ENCODE measurements around the gene RMP24.
A peak's percentile ranks its signal among the peaks of the same experiment; 100 is the strongest.

The RMP24 gene

DNA sequence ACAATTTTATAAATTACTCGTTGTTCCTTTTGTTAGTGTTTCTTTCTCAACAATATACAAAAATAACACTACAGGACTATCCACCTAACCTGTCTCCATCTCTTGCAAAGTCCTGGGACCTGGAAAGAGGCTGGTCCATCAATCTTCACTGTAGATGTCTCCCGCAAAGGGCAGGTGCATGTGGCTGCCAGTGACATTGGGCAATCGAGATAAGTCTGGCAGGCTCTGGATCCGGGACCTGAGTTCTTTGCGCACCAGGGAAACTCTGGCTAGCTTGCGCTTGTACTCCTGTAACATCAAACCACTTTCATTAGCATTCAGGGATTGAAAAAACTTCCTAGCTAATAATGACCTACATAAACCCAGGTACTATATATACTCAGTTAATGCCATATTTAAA, 20.5 kb downstream of the RMP24 start:
- H3K36me3 ChIP-seq = peaks cover 6 to 46% (median 19%) of the 10 kb centered on the region in 4 donors
- DNase-seq (ENCODE audit: extremely low spot score) = no peak
- no peaks in the 10 kb centered on the region for H3K27me3 ChIP-seq
- TF ChIP-seq, protein P1, sequence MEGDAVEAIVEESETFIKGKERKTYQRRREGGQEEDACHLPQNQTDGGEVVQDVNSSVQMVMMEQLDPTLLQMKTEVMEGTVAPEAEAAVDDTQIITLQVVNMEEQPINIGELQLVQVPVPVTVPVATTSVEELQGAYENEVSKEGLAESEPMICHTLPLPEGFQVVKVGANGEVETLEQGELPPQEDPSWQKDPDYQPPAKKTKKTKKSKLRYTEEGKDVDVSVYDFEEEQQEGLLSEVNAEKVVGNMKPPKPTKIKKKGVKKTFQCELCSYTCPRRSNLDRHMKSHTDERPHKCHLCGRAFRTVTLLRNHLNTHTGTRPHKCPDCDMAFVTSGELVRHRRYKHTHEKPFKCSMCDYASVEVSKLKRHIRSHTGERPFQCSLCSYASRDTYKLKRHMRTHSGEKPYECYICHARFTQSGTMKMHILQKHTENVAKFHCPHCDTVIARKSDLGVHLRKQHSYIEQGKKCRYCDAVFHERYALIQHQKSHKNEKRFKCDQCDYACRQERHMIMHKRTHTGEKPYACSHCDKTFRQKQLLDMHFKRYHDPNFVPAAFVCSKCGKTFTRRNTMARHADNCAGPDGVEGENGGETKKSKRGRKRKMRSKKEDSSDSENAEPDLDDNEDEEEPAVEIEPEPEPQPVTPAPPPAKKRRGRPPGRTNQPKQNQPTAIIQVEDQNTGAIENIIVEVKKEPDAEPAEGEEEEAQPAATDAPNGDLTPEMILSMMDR (IDR thresholded peaks at IDR 0.05) = no peak
- no peaks in the 10 kb centered on the region for H3K4me1 ChIP-seq
- H3K4me3 ChIP-seq = no peak overlapping the region
- intact Hi-C loops (cut with DNase I) = no loop called here
- WGBS = 91% methylated on average over 6 of the region's 6 CpGs
- no peak overlapping the region for H3K27ac ChIP-seq (replicated peaks in 1 of 4)
- H3K9me3 ChIP-seq = no peaks in the 10 kb centered on the region

DNA sequence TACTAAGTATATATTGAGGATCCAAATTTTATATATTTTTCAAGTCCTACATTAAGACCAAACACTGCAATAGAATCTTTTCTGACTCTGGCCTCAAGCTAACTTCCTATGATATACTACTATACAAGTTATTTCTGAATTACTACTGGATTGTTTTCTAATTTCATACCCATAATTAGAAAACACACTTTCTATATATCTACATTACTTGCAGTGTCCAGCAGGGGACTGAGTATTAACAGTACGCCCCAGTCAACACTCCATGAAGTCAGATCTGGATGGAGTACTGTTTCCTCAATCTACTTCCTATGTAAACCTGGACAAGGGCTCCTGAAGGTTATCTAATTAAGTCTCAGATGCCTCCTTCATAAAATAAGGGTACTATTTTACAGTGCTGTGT, 26.5 kb downstream of the RMP24 start:
- 71% methylated on average over 1 of the region's 1 CpG for WGBS
- no peaks in the 10 kb centered on the region for H3K4me1 ChIP-seq
- H3K9me3 ChIP-seq = no peaks in the 10 kb centered on the region
- no peak for TF ChIP-seq POLR2AphosphoS5 (IDR thresholded peaks at IDR 0.05)
- TF ChIP-seq, protein P1 (IDR thresholded peaks at IDR 0.05) = peak in 1 of 3 experiments; percentile 18
- H3K4me3 ChIP-seq = no peak overlapping the region
- no peaks in the 10 kb centered on the region for H3K27me3 ChIP-seq
- no peaks in the 10 kb centered on the region for H3K36me3 ChIP-seq
- intact Hi-C loops (cut with DNase I) = no loop called here
- no peak overlapping the region for H3K27ac ChIP-seq (replicated peaks in 1 of 4)
- no peak for DNase-seq (ENCODE audit: extremely low spot score)

DNA sequence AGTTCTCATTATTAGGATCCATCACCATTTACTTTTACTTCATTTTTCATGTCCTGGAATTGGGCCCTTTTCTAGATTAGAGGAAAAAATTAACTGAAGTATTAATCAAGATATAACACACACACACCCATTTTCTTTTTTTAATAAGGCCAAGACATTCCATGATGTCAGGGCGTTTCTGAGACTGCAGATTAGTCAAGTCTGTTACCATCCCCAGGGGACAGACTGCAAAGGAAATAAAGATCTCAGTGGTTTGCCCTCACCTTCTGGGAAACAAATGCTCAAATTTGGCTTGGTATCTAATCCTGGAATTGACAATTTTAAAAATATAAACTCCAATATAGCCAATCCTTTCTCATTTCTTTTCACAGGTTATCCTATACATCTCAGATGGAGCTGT, 27.4 kb downstream of the RMP24 start:
- TF ChIP-seq, protein P1 (IDR thresholded peaks at IDR 0.05) = no peak
- no peak for TF ChIP-seq POLR2AphosphoS5 (IDR thresholded peaks at IDR 0.05)
- TF ChIP-seq POLR2A (IDR thresholded peaks at IDR 0.05; ENCODE audit: low read depth) = no peak
- TF ChIP-seq EP300 (IDR thresholded peaks at IDR 0.05) = no peak
- DNase-seq (ENCODE audit: extremely low spot score) = no peak
- no peak overlapping the region for H3K4me3 ChIP-seq
- H3K27ac ChIP-seq (replicated peaks in 1 of 4) = no peak overlapping the region
- no peaks in the 10 kb centered on the region for H3K4me1 ChIP-seq
- intact Hi-C loops (cut with DNase I) = no loop called here
- H3K9me3 ChIP-seq = no peaks in the 10 kb centered on the region
- WGBS = 68% methylated on average over 1 of the region's 1 CpG
- H3K36me3 ChIP-seq = no peaks in the 10 kb centered on the region
- H3K27me3 ChIP-seq = no peaks in the 10 kb centered on the region

DNA sequence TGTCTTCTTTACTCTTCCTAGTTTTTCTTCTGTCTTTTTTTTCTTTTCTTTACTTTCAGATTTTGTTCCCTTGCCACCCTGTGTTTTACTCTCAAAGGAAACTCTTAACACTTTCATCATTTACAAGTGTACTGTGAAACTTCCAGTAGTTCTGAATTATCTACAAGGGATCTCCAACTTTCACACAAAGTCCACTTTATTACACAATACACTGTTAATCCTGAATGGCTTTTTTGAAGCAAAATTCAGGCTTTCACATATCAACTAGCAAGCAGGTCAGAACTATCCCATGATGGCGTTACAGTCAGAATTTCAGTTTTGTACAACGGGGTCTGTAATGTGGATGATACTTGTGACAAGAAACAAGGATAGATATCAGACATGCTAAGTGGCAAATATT, 34.5 kb downstream of the RMP24 start:
- intact Hi-C loops (cut with DNase I) = no loop called here
- DNase-seq (ENCODE audit: extremely low spot score) = no peak
- no peaks in the 10 kb centered on the region for H3K36me3 ChIP-seq
- no peak overlapping the region for H3K27ac ChIP-seq (replicated peaks in 1 of 4)
- no peaks in the 10 kb centered on the region for H3K4me1 ChIP-seq
- 98% methylated on average over 2 of the region's 2 CpGs for WGBS
- no peaks in the 10 kb centered on the region for H3K27me3 ChIP-seq
- no peak overlapping the region for H3K4me3 ChIP-seq
- H3K9me3 ChIP-seq = no peaks in the 10 kb centered on the region
- no peak for TF ChIP-seq POLR2A (IDR thresholded peaks at IDR 0.05; ENCODE audit: low read depth)
- TF ChIP-seq POLR2AphosphoS5 (IDR thresholded peaks at IDR 0.05) = no peak
- no peak for TF ChIP-seq EP300 (IDR thresholded peaks at IDR 0.05)
- TF ChIP-seq, protein P1 (IDR thresholded peaks at IDR 0.05) = no peak

DNA sequence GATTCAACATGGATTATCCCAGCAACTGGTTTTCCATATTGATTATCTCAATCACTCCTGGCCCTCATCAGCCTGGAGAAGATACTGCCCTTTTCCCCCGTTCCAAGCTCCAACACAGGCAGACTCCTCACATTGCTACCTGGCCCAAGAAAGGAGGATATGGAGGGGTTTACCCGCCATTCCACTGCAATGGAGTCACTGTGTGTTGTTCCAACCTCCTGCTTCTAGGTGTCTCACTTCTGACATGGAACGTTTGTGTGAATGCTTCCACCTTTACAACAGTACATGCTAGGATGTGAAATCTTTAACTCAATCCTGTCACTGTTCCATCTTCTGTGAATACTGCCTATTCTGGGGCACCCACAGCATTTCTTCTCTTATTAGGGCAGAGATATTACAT, 36.7 kb downstream of the RMP24 start:
- WGBS = 75% methylated on average over 3 of the region's 3 CpGs
- Histone ChIP-seq H3K27me3 (no peaks in the 10 kb centered on the region), H3K27ac (replicated peaks in 1 of 4) (no peak overlapping the region), H3K9me3 (no peaks in the 10 kb centered on the region), H3K36me3 (no peaks in the 10 kb centered on the region), H3K4me1 (no peaks in the 10 kb centered on the region), H3K4me3 (no peak overlapping the region)
- intact Hi-C loops (cut with DNase I) = no loop called here
- TF ChIP-seq POLR2AphosphoS5 (IDR thresholded peaks at IDR 0.05) (no peak), EP300 (IDR thresholded peaks at IDR 0.05) (no peak), POLR2A (IDR thresholded peaks at IDR 0.05; ENCODE audit: low read depth) (no peak)
- TF ChIP-seq, protein P1 (IDR thresholded peaks at IDR 0.05) = no peak
- no peak for DNase-seq (ENCODE audit: extremely low spot score)
